Activated naive CD4-positive, alpha-beta T cell treated with Interleukin-2 at 50 U/mL for 16 hours (primary cell): Measurements from ENCODE around the gene HNRNPR.
"Not testable (repeated sequence)": the region's sequence is repeated elsewhere in the genome, so short reads cannot be mapped to it uniquely, and the experiment has no call there.

Experiments used
- DNase-seq: peaks from one replicate; pipeline ENCODE4 v3.0.0-alpha.2; 2020

Gene HNRNPR

GRCh38 chr1:23344111-23344986, at the start of gene HNRNPR:
HNRNPR (minus strand) TSS chr1:23344284; CDS start chr1:23341008, 3,276 bp downstream.
- peak; percentile 99 for DNase-seq

GRCh38 chr1:23393706-23394105, 49.6 kb upstream of the HNRNPR start:
- DNase-seq = no peak

GRCh38 chr1:23392125-23392855, 48.2 kb upstream of the HNRNPR start:
- DNase-seq = no peak

- no peak for DNase-seq
These were observed 45.8 kb upstream of the HNRNPR start for GRCh38 chr1:23389837-23390321.

- DNase-seq = no peak
These were observed 43.4 kb upstream of the HNRNPR start for GRCh38 chr1:23387494-23387893.

GRCh38 chr1:23385119-23385621, 41.1 kb upstream of the HNRNPR start:
- no peak for DNase-seq

- DNase-seq = no peak
These were observed 40.4 kb upstream of the HNRNPR start for GRCh38 chr1:23384312-23385058.

- DNase-seq = no peak
These were observed 39.7 kb upstream of the HNRNPR start for GRCh38 chr1:23383577-23384311.

GRCh38 chr1:23381233-23381885, 37.3 kb upstream of the HNRNPR start:
- DNase-seq = no peak

- DNase-seq = no peak
These were observed 36.6 kb upstream of the HNRNPR start for GRCh38 chr1:23380719-23381118.

- DNase-seq = not testable (repeated sequence)
These were observed 36.2 kb upstream of the HNRNPR start for GRCh38 chr1:23380236-23380635.

GRCh38 chr1:23376890-23377811, 33.1 kb upstream of the HNRNPR start:
- no peak for DNase-seq

GRCh38 chr1:23374079-23374735, 30.1 kb upstream of the HNRNPR start:
- not testable (repeated sequence) for DNase-seq

- DNase-seq = no peak
These were observed 28.1 kb upstream of the HNRNPR start for GRCh38 chr1:23371987-23372880.

- DNase-seq = no peak
These were observed 26.9 kb upstream of the HNRNPR start for GRCh38 chr1:23370709-23371584.

- DNase-seq = no peak
These were observed 26.2 kb upstream of the HNRNPR start for GRCh38 chr1:23370330-23370708.

GRCh38 chr1:23369335-23370013, 25.4 kb upstream of the HNRNPR start, which contains the start of gene ZNF436:
ZNF436 (minus strand) TSS chr1:23369836; CDS start chr1:23368005, 1,831 bp downstream.
- DNase-seq = peak; percentile 15
